CD4-positive, alpha-beta T cell (primary cell): ENCODE data around the gene KLRF1. TPM values are rescaled to one million over a fixed set of nuclear protein-coding genes. Genes with fewer than 3 reads are reported as not detected.

ENCODE experiments used
- ATAC-seq: fragments of 200-7000 bp; cut with Tn5 transposase; one replicate; pipeline ENCODE4 v1.10.0; 2022; ENCODE audit warnings: mild to moderate bottlenecking; ENCODE audit not compliant: poor library complexity
- CTCF ChIA-PET: fragments of 350-600 bp; sonication (Branson Sonifier 250); formaldehyde crosslinking; loops from one replicate; lab custom pipeline; 2021; ENCODE audit warnings: antibody characterized with exemption, inconsistent platforms; lab: Charles Lee
- POLR2A ChIA-PET: fragments of 350-600 bp; sonication (Branson Sonifier 250); formaldehyde crosslinking; loops from one replicate; lab custom pipeline; 2021; ENCODE audit warnings: antibody characterized with exemption, inconsistent platforms; lab: Charles Lee
- DNase-seq, 14 experiments: peaks; one replicate each; pipeline ENCODE4 v3.0.0-alpha.2; 2013 to 2020; ENCODE audit warnings: mixed read lengths in 2 of 14
- H3K27ac ChIP-seq, 2 donors: one replicate each; pipeline versions ENCODE4 v1.5.1 to v1.7.0; 2013; ENCODE audit warnings: low read length in 2 of 2, low read depth in 1 of 2, mild to moderate bottlenecking in 1 of 2
- H3K27me3 ChIP-seq, 2 experiments: 1 replicate in 1 of 2; 2 replicates in 1 of 2; pipeline versions ENCODE4 v1.6.1 to v1.7.0; 2013; ENCODE audit warnings: low read length in 2 of 2, control low read depth in 1 of 2, mild to moderate bottlenecking in 1 of 2, moderate library complexity in 1 of 2; ENCODE audit not compliant: insufficient read depth in 2 of 2, control insufficient read depth in 1 of 2
- H3K36me3 ChIP-seq: one replicate; pipeline ENCODE4 v1.6.1; 2013; ENCODE audit warnings: low read length, control low read depth; ENCODE audit not compliant: insufficient read depth
- H3K4me1 ChIP-seq: one replicate; pipeline ENCODE4 v1.6.1; 2013; ENCODE audit warnings: low read length, control low read depth; ENCODE audit not compliant: insufficient read depth
- H3K4me3 ChIP-seq: one replicate; pipeline ENCODE4 v1.5.1; 2013; ENCODE audit warnings: mild to moderate bottlenecking, low read length, moderate library complexity
- H3K9me3 ChIP-seq, 2 experiments: 1 replicate in 1 of 2; 2 replicates in 1 of 2; pipeline versions ENCODE4 v1.6.1 to v1.7.0; 2013; ENCODE audit warnings: low read length in 2 of 2, mild to moderate bottlenecking in 2 of 2, control low read depth in 1 of 2, moderate library complexity in 1 of 2; ENCODE audit not compliant: control insufficient read depth in 1 of 2, insufficient read depth in 1 of 2
- H3K27ac Mint-ChIP-seq: one replicate; pipeline ENCODE4 v1.8.0; 2020; ENCODE audit warnings: mixed read lengths
- H3K27me3 Mint-ChIP-seq: one replicate; pipeline ENCODE4 v1.8.0; 2021; ENCODE audit warnings: mixed read lengths
- H3K36me3 Mint-ChIP-seq: one replicate; pipeline ENCODE4 v1.8.0; 2021; ENCODE audit warnings: low read depth, mixed read lengths
- H3K4me1 Mint-ChIP-seq: one replicate; pipeline ENCODE4 v1.8.0; 2021; ENCODE audit warnings: low read depth, mixed read lengths
- H3K4me3 Mint-ChIP-seq: one replicate; pipeline ENCODE4 v1.8.0; 2020; ENCODE audit warnings: mild to moderate bottlenecking, mixed read lengths
- H3K9me3 Mint-ChIP-seq: one replicate; pipeline ENCODE4 v1.8.0; 2020; ENCODE audit warnings: mixed read lengths
- intact Hi-C, 2 experiments: fragments of 100-400 bp; cut with DNase I in 1 of 2; cut with micrococcal nuclease in 1 of 2; formaldehyde crosslinking; loops; one replicate each; pipeline versions ENCODE4 v1.15.1 to v1.9.0; 2023 to 2025; cut with DNase I, micrococcal nuclease
- total RNA-seq, 174 experiments: library from RNA in 2 of 174; stranded (reverse) in 2 of 174; gene quantifications; one replicate each; pipeline ENCODE4 v1.2.3 and lab custom pipeline; 2021 to 2026
- TF ChIP-seq, protein P1 (sequence below): fragments of 200-600 bp; IDR thresholded peaks from one replicate; pipeline ENCODE4 v1.8.0; 2022; ENCODE audit warnings: antibody characterized with exemption, mild to moderate bottlenecking

The KLRF1 gene
- total RNA-seq, 2 experiments from 2014 or later = 0.44 TPM; not detected in 1

DNA sequence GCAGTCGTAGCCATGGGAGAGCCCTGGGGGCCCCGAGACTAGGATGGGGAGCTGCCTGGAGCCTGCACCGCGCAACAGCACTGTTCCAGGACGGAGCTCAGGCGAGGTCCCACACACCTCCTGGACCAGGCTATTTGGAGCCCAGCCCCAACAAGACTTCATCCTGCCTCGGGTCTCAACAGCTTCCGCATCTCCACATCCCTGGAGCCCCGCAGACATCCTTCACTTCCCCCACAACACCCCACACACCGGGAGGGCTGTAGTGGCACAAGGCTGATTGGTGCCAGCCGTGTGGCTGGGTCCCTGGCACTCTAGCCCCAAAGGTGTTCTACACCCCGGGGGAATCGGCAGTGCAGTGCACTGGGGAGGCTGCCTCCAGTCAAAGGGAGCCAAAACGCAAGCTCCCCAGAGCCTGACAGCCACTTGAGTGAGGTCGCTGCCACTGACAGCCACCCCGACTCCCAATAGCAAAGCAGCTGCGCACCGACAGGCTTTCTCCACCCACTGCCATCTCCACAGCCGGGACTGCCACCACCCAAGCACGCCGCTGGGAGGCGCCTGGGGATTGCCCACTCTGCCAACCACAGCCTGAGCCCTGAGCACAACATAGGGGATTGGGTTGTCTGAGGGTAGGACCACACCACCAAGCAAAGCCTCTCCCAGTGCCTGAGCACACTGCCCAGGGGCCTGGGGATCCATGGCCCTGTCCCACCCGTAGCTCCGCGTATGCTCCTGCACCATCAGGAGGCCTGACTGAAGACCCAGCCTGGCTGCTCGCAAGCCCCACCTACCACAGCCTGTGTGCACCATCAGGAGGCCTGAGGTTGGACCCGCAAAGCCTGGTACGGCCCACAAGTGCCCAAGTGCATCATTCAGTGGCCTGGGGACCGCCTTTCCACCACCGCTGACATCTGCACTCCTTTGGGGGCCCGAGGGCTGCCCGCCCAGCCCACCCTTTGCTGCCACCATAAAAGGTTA is 13.2 kb upstream of the KLRF1 start:
- H3K36me3 ChIP-seq = no peaks in the 10 kb centered on the region
- TF ChIP-seq, protein P1, sequence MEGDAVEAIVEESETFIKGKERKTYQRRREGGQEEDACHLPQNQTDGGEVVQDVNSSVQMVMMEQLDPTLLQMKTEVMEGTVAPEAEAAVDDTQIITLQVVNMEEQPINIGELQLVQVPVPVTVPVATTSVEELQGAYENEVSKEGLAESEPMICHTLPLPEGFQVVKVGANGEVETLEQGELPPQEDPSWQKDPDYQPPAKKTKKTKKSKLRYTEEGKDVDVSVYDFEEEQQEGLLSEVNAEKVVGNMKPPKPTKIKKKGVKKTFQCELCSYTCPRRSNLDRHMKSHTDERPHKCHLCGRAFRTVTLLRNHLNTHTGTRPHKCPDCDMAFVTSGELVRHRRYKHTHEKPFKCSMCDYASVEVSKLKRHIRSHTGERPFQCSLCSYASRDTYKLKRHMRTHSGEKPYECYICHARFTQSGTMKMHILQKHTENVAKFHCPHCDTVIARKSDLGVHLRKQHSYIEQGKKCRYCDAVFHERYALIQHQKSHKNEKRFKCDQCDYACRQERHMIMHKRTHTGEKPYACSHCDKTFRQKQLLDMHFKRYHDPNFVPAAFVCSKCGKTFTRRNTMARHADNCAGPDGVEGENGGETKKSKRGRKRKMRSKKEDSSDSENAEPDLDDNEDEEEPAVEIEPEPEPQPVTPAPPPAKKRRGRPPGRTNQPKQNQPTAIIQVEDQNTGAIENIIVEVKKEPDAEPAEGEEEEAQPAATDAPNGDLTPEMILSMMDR = peak; percentile 92
- no peaks in the 10 kb centered on the region for H3K9me3 Mint-ChIP-seq
- H3K4me3 Mint-ChIP-seq = peak overlapping the region; percentile 89
- H3K27ac Mint-ChIP-seq = peak overlapping the region; percentile 92
- H3K27ac ChIP-seq = peak overlapping the region in 1 of 2 donors; percentile 31
- no peaks in the 10 kb centered on the region for H3K9me3 ChIP-seq
- DNase-seq (peak; percentile 88 to 95 (median 92)), ATAC-seq (peak; percentile 97)
- H3K36me3 Mint-ChIP-seq = no peaks in the 10 kb centered on the region
- H3K4me3 ChIP-seq = peak overlapping the region; percentile 59
- ChIA-PET POLR2A (interaction anchor here (0.6 to 2.4 kb wide), 20 partner anchors 17 to 960 kb away, joined by 3 to 34 read pairs (median 5); partner anchors contain the start of genes CD69 and CLEC2B), CTCF (interaction anchor here (0.6 to 1.6 kb wide), 39 partner anchors 9 to 482 kb away, joined by 3 to 40 read pairs (median 4); partner anchors contain the start of genes CD69, CLEC2A, CLEC2B and CLEC2D)
- intact Hi-C loops = loop anchor here (1.0 to 10.0 kb wide), 7 partner anchors 51 to 378 kb away; partner anchors contain the start of gene CLEC2B (in 2 of the 2)
- peaks cover 0 to 2% of the 10 kb centered on the region in 2 experiments for H3K27me3 ChIP-seq
- peaks cover 12% of the 10 kb centered on the region for H3K4me1 ChIP-seq
- H3K4me1 Mint-ChIP-seq = peaks cover 10% of the 10 kb centered on the region
- H3K27me3 Mint-ChIP-seq = no peaks in the 10 kb centered on the region

DNA sequence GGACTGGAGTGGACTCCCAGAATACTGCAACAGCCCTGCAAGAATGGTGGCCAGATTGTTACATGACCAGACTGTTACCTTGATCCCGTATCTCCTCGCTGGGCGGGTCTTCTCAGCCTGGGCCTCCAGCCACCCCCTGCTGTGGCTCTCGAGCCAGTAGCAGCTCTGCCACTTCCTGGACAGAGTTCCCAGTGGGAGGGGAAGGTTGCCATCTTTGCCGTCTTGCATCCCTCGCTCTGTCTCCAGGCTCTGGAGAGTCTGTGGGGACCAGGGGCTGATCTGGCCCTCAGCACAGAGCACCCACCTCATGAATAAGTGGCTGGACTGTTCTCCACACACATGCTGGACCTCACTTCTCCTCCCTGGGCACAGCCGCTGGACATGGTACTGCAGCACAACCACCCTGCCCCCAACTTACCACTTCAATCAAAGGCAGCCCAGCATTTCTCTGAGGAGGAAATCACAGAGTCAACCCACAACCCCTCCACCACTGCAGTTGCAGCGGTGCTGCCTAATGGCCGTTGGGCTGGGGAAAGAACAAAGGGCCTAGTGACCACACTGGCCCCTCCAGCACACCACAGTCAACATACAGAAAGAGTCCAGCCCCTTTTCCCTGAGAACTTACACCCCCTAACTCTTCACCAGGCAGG is 6.9 kb upstream of the KLRF1 start:
- POLR2A ChIA-PET = no interaction called here
- intact Hi-C loops = no loop called here
- CTCF ChIA-PET = no interaction called here
- no peaks in the 10 kb centered on the region for H3K36me3 Mint-ChIP-seq
- no peak for DNase-seq
- no peak overlapping the region for H3K4me3 Mint-ChIP-seq
- no peak for ATAC-seq
- H3K27me3 ChIP-seq = peaks cover 0 to 8% of the 10 kb centered on the region in 2 experiments
- H3K4me3 ChIP-seq = no peak overlapping the region
- H3K4me1 Mint-ChIP-seq = no peaks in the 10 kb centered on the region
- TF ChIP-seq, protein P1 = no peak
- H3K9me3 ChIP-seq = no peaks in the 10 kb centered on the region
- H3K36me3 ChIP-seq = no peaks in the 10 kb centered on the region
- H3K9me3 Mint-ChIP-seq = no peaks in the 10 kb centered on the region
- H3K4me1 ChIP-seq = peaks cover 5% of the 10 kb centered on the region
- H3K27ac Mint-ChIP-seq = no peak overlapping the region
- peaks cover 12% of the 10 kb centered on the region for H3K27me3 Mint-ChIP-seq
- no peak overlapping the region for H3K27ac ChIP-seq

DNA sequence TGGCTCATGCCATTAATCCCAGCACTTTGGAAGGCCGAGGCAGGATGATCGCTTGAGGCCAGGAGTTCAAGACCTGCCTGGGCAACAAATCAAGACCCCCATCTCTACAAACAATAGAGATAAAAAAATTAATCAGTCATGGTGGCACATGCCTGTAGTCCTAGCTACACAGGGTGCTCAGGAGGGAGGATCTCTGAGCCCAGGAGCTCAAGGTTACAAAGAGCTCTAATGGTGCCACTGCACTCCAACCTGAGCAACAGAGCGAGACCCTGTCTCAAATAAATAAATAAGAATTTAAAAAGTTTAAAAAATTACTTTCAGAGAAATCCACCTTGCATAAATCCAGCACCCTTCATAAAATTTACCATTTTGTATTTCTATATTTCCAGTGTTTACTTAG is 2.2 kb downstream of the KLRF1 start:
- ATAC-seq (no peak), DNase-seq (no peak)
- CTCF ChIA-PET = no interaction called here
- H3K27ac Mint-ChIP-seq = no peak overlapping the region
- Histone ChIP-seq H3K9me3 (no peaks in the 10 kb centered on the region), H3K4me1 (no peaks in the 10 kb centered on the region), H3K27ac (no peak overlapping the region), H3K4me3 (no peak overlapping the region), H3K27me3 (no peaks in the 10 kb centered on the region), H3K36me3 (no peaks in the 10 kb centered on the region)
- intact Hi-C loops = no loop called here
- H3K36me3 Mint-ChIP-seq = no peaks in the 10 kb centered on the region
- POLR2A ChIA-PET = no interaction called here
- TF ChIP-seq, protein P1 = no peak
- no peak overlapping the region for H3K4me3 Mint-ChIP-seq
- H3K27me3 Mint-ChIP-seq = no peaks in the 10 kb centered on the region
- no peaks in the 10 kb centered on the region for H3K9me3 Mint-ChIP-seq
- H3K4me1 Mint-ChIP-seq = no peaks in the 10 kb centered on the region
